Fibroblast of skin of back (primary cell): ENCODE results near the gene TMPRSS9.
A peak's percentile ranks its signal among the peaks of the same experiment; 100 is the strongest.
"Not testable (repeated sequence)": the region's sequence is repeated elsewhere in the genome, so short reads cannot be mapped to it uniquely, and the experiment has no call there.

ENCODE experiments used
- DNase-seq: peaks from one replicate; pipeline ENCODE4 v3.0.0-alpha.2; 2013

Gene TMPRSS9

DNA sequence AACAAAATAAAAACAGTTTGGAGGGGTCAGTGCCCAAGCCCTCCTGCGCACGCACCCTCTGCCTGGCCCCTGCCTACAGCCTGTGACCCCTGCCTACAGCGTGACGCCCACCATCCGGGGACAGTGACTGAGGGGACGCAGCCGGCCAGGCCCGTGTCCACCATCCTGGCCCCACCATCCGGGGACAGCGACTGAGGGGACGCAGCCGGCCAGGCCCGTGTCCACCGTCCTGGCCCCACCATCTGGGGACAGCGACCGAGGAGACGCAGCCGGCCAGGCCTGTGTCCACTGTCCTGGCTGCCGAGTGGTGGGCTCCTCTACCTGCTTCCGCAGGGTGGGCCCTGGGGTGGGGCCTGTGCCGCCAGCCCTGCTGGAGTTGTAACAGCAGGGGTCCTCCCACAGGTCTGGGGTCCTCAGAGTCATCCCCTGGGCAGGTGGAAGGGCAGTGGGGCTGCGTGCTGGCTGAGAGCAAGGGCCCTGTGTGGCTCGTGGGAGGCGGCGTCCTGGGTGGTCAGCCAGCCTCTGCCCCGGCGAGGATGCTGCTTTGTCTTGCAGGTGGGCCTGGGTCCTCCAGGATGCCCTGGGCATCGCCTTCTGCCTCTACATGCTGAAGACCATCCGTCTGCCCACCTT is 17.3 kb upstream of the TMPRSS9 start:
- DNase-seq: no peak

DNA sequence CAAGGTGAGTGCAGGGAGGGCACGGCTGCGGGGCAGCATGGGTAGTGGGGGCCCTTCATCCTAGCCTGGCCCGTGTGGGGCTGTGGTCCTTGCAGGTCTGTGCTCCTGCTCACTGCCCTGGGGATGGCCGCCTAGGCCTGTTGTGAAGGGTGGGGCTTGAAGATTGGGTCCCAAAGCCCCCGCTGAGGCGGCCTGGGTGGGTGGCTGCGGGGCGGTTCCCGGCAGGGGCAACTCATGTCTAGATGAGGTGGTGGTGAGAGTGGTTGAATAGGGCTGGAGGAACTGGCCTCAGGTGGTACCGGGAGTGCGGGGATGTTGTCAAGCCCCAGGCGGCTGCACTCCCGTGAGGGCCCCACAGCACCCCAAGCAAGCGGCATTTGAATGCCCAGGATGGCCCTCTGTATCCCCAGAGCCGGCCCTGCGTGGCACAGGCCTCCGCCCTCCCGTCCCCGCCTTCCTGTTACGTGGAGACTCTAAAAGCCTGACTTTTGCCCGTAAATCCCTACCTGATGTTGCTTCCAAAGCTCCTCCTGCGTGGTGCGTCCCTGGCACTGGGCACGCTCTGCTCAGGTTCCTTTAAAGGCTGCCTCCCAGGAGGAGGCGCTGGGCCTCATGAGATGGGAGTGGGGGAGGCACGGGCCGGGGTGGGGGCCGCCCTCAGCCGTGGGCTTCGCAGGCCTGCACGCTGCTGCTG is 16.6 kb upstream of the TMPRSS9 start:
- DNase-seq: no peak

DNA sequence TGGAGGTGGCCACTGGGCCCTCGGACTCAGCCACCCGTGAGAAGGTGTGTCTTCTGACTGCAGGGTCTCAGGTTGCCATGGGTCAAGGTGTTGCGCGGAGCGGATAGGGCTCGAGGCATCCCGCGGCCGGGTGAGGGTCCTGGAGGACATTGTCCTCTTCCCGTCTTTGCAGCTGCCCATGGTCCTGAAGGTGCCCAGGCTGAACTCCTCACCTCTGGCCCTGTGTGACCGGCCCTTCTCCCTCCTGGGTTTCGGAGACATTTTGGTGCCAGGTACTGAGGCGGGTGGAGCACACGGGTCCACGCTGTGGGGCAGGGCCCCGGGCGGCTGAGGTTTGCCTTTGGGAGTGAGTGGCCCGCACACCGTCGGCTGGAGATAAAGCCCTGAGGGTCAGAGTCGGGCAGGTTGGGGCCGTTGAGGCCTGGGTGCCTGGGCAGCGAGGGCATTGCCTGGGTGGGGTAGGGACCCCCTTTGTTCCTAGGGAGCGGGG is 15.6 kb upstream of the TMPRSS9 start:
- DNase-seq: no peak

DNA sequence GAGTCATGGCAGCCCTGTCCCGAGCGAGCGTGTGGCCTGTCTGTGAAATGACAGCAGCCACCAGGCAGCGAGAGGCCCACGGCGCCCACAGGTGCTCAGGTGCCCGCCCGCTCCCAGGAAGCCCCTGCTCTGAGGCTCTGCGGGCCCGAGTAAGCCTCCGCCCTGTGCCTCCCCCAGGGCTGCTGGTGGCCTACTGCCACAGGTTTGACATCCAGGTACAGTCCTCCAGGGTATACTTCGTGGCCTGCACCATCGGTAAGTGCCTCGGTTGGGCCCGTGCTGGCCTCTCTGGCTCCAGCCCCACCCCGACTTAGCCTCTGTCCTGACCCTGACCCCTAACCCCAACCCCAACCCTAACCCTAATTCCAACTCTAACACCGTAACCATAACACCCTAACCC is 15.0 kb upstream of the TMPRSS9 start:
- no peak for DNase-seq

DNA sequence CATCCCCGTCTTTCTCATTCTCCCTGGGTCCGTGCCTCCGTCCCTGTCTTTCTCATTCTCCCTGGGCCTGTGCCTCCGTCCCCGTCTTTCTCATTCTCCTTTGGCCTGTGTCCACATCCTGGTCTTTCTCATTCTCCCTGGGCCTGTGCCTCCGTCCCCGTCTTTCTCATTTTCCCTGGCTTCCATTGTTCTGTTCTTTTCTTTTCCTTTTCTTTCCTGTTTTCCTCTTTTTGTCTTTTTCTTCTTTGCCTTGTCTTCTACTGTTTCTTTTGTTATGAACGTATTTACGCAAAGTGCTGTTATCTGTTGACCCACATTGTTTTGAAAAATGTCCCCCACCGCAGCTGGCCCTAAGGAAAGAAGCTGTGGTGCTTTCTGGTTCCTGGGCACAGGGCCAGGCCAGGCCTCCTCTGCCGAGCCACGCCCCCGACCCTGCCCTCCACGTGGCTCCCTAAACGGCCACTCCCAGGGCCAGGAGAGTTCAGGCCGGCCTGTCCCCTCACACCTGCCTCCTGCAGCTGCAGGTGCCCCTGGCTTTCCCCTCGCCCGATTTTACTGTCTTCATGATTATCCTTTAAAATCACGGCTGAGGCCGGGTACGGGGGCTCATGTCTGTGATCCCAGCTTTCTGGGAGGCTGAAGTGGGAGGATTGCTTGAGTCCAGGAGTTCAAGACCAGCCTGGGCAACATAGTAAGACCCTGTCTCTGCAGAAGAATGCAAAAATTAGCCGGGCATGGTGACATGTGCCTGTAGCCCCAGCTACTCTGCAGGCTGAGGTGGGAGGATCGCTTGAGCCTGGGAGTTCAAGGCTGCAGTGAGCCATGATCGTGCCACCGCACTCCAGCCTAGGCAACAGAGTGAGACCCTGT is 14.0 kb upstream of the TMPRSS9 start:
- DNase-seq: no peak

DNA sequence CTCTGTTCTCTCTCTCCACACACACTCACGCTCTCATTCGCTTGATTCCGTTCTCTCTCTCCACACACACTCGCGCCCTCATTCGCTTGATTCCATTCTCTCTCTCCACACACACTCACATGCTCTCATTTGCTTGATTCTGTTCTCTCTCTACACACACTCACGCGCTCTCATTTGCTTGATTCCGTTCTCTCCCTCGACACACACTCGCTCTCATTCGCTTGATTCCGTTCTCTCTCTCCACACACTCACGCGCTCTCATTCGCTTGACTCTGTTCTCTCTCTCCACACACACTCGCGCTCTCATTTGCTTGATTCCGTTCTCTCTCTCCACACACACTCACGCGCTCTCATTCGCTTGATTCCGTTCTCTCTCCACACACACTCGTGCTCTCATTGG is 10.2 kb upstream of the TMPRSS9 start:
- DNase-seq: not testable (repeated sequence)

DNA sequence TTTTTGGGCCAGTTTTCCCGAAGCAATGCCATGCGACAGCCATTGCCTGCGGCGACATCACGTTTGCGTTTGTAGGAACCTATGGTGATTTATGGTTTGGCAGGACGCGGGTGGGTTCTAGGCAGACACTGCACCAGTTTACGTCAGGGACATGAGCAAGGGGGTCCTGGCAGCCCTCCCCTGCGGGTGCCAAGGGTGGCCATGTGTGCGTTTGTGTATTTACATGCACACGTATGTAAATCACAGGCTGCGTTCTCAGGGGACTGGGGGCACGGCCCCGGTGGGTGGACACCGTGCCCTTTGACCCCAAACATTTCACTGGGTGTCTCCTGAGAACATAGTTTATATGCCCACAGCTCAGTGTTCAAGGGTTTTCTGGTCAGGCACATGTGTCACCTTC is 9.4 kb upstream of the TMPRSS9 start:
- DNase-seq: no peak

DNA sequence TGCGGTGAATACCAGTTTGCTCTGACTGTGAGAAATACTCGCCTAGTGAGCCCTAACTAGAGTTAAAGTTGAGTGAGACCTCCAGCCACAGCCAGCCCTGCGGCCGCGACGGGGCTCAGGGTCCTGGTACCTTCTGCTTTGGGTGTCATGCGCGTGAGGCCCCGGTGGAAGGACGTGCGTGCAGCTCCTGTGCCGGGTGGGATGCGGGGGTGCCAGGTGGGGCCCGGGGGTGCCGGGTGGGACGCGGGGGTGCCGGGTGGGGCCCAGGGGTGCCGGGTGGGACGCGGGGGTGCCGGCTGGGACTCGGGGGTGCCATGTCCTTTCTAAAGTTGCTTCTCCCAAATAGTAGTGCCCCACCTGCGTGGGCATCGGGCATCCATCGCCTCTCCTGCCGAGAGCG is 8.5 kb upstream of the TMPRSS9 start:
- DNase-seq: no peak

DNA sequence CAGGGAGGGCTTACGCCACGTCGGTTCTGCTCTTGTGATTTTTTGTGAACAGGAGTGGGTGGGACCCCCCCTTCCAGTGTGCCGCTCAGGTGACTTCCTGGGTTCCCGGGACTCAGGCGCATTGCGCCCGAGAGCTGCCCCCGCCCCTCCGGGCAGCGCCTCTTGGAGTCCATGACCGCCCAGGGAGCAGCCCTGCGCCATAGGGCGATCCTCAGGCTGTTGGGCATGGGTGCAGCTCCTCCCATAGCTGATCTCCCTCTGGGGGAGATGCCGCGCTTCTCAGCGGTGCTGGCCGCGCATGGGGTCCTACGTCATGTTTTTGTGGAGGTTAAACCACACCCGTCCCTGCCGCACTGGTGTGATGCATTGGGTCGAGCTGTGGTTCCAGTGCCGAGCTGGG is 7.9 kb upstream of the TMPRSS9 start:
- no peak for DNase-seq

DNA sequence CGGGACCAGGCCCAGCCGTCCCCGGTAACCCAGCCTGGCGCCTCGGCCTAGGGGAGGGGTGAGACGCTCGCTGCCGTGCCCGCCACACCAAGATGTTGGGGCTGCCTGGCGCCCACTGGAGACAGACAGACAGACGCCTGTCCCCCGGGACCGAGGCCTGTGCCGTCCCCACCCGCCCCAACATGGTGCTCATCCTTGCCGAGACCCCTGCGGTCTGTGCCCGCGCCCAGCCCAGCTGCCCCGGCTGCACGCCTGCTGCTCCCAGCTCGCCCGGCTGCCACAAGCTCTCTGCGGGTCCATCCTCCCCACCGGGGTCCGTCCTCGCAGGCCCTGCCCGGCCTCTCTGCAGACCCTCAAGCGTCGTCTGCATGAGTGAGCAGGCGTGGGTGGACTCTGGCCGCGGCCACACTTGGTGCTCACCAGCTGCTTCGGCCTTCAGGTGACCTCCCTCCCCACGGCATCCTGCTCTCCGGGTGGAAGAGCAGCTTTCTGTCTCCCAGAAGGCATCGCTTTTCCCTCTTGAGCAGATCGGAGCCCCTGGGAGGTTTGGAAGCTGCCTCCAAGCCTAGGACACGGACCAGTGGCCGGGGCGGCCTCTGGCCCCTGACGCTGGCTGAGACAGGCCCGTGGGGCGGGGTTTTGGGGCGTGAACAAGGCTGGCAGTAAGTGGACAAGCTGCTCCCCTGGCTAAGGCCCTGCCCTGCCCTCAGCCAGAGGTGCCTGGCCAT is 6.7 kb upstream of the TMPRSS9 start:
- no peak for DNase-seq

DNA sequence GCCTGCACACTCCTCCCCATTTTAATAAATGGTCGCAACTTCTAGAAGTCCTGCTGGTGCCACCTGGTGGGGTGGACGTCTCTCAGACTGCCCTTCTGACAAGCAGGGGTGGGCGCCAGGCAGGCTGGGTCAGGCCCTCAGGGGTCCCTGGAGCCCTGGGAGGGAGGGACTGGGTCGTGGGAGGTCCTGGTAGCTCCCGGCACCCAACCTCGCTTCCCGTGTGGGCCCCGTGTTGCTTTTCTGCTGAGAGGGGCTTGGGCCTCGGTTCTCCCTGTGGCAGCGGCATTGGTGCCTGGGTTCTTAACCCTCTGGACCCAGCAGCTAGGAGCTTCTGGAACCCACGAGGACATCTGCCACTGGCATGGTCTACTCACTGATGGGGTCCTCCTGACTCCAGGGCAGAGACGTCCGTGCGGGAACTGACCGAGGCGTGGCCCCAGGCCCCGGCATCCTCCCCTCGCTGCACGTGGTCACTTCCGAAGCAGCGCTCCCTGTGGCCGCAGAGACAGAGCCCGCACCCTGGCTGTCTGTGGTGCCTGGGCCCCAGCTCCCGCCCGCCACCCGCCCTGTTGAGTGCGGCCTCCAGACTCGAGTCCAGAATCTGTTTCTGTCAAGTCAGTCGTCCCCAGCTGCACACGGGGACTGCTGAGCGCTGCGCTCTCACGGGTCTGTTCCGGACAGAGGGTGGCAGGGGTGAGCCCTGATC is 6.0 kb upstream of the TMPRSS9 start:
- DNase-seq: no peak

DNA sequence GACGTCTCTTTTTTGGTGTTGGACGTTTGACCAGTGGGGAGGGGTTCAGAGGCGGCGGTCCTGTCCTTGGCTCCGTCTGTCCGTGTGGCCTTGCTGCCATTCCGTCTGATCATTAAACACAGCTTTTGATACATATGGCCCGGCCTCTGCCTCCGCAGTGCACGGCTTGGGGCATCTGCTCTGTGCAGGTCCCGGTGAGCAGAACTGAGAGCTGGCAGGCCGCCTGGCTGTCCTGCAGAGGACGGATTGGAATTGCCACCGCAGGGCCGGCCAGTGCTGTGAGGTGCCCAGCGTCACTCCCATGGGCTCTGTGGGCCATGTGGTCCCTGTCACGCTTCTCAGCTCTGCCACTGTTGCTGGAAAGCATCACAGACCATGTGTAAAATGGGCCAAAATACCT is 5.4 kb upstream of the TMPRSS9 start:
- no peak for DNase-seq

DNA sequence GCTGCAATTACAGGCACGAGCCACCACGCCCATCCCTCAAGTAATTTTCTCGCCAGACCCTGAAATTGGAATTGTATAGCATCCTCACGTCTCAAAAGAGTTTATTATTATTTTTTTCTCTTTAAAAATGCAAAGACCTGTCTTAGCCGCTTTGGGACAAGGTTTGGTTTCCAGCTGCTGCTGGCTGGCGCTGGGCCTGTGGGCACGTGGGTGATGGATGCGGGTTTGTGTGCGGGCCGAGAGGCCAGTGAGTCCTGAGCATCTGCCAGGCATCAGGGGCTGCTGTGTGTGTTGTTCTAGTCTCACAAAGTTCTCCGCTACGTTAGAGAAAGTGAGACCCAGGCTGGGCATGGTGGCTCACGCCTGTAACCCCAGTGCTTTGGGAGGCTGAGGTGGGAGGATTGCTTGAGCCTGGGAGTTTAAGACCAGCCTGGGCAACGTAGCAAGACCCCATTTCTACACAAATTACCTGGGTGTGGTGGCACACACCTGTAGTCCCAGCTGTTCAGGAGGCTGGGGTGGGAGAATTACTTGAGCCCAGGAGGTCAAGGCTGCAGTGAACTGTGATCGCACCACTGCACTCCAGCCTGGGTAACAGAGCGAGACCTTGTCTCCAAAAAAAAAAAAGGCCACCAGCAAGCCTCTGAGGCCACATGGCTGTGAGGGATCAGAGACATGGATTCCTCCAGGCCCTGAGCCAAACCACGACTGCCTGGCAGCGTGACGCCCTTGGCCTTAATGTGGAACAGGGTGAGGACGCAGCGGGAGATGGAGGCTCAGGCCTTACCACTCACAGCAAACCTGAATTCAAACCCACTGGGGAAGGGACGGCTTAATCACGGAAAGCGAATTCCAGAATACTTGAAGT is 4.7 kb upstream of the TMPRSS9 start:
- DNase-seq: peak; percentile 76

DNA sequence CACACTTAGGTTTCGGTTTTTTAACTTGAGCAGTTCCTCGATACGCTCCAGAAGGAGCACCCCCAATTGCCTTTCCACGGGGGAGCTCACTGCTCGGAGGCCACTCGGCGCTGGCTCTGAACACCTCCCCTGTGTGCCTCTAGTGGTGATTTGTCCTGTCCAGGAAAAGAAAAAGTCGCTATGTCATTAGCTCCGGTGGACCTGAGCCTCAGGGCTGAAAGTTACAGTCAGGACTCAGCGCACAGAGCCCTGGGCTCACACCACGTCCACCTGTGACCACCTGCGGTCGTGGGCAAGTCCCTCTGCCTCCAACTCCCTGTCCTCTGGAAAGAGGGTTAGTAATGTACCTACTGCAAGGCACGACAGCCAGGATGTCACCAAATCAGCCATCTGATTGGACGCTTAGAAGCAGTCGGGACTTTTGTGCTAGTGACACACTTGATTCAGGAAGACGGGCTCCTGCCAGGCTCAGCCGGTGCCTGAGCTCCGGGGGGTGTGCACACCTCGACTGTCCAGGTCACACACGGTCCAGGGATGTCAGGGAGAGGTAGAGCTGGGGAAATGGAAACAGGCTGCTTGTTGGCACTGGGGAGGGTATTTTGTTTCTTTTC is 3.9 kb upstream of the TMPRSS9 start:
- DNase-seq: no peak

DNA sequence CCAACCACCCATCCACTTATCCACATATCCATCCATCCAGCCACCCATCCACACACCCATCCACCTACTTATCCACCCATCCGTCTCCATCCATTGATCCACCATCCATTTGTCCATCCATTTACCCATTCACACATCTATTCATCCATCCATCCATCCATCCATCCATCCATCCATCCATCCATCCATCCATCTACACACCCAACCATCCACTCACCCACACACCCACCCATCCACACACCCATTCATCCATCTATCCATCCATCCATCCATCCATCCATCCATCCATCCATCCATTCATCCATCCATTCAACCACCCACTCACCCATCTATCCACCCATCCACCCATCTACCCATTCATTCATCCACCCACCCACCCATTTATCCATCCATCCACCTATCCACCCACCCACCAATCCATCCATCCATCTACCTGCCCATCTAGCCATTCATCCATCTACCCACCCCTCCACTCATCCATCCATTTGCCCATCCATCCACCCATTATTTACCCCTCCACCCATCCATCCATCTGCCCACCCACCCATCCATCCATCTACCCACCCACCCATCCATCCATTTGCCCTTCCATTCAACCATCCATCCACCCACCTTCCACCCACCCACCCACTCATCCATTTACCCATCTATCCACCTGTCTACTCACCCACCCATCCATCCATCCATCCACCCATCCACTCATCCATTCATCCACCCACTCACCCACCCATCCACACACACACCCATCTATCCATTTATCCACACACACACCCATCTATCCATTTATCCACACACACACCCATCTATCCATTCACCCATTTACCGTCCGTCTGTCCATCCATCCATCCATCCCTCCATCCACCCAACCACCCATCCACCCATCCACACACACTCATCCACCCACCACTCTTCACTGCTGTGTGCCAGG is 2.5 kb upstream of the TMPRSS9 start:
- DNase-seq: no peak

DNA sequence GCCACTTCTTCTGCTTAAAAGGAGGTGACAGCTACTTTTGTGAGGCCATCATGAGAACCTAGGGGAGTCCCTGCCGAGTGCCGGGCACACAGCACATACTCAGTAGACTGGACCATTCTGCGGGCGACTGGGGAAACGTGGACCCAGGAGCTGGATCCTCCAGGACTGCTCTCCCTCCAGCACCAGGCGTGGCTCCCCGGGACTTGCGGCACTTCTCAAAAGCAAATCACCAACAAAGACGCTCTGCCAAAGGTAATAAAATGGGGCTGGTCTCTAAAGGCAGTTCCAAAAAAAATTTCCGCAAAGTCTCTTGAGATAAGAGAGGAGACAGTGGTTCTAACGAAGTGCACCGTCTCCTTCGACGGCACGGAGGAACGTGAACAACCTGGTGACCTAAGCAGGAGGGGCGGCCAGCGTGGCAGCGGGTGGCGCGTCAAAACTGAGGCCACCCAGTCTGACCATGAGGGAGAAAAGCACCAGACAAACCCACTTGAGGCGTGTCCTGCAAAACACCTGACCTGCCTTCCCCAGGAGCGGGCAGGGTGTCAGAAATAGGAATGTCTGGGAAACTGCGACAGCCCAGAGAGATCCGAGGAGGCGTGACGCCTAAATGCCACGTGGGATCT is 1.4 kb upstream of the TMPRSS9 start:
- DNase-seq: no peak

DNA sequence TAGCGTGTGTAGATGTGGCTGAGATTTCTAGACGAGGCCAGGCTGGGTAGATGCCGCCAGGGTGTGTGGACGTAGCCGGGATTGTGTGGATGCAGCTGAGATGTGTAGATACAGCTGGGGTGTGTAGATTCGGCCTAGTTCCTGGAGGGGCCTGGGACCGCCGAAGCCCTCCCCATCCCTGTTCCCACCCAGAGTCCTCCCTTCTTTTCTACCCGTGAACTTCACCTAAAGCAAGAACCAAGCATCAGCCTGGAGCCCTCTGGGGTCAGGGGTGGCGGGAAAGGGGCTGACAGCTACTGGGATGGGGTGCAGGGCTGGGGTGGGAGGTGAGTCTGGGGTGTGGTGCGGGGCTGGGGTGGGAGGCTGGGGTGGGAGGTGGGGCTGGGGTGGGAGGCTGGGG is 768 bp downstream of the TMPRSS9 start:
- no peak for DNase-seq

DNA sequence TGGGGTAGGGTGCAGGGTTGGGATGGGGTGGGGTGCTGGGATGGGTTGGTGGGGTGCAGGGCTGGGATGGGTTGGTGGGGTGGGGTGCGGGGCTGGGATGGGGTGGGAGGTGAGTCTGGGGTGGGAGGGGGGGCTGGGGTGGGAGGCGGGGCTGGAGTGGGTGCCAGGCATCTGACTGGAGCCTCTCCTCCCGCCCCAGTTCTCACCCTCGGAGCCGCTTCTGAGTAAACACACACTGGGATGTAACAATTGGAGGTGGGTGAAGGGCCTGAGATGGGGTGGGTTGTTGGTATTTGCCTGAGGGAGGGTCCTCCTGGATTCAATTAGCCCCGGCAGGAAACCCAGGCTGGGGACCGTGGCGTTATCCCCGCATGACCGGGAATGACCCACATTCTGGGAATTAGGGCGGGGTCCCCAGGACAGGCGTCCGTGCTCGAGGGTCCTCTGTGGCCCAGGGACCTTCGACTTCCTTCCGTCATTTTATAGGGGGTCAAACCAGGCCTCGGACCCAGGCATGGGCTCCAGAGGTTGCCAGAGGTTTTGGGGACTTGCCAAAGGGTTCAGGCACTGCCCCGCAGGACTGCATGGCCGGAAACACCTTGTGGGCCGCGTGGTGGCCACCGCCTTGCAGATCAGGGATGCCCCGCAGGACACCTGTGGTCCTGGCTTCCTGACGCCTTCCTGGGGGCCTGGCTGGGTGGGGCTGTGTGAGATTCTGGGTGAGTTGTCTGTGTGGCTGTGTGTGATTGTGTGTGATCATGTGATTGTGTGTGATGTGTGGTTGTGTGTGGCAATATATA is 1.4 kb downstream of the TMPRSS9 start:
- DNase-seq: no peak
